IMR-90 (cell line): ENCODE measurements around the gene BCAS3. TPM values are rescaled to one million over a fixed set of nuclear protein-coding genes. Genes with fewer than 3 reads are reported as not detected.

Experiments
- ATAC-seq: fragments of 200-7000 bp; cut with Tn5 transposase; 2 replicates; pipeline ENCODE4 v1.9.1; 2020; ENCODE audit warnings: low read depth, mild to moderate bottlenecking, moderate library complexity
- BruUV-seq: library from RNA; stranded (reverse); fragments of 400-500 nt; replicated peaks from 2 replicates; lab custom pipeline; 2021; lab: Mats Ljungman, UMichigan
- CTCF ChIA-PET: fragments of 300-600 bp; formaldehyde crosslinking; extraction: SDS; loops from one replicate; lab custom pipeline; 2021; ENCODE audit warnings: antibody characterized with exemption; lab: Yijun Ruan, JAX
- POLR2A ChIA-PET: fragments of 300-600 bp; sonication (Branson Sonifier 250); formaldehyde crosslinking; loops from one replicate; lab custom pipeline; 2022; ENCODE audit warnings: antibody characterized with exemption; ENCODE audit not compliant: unreplicated experiment; lab: Charles Lee
- DNase-seq: peaks from one replicate; pipeline ENCODE4 v3.0.0; 2013
- H2AFZ ChIP-seq: replicated peaks from 2 replicates; pipeline ENCODE3; 2013; ENCODE audit warnings: low read length, mild to moderate bottlenecking; ENCODE audit not compliant: poor library complexity
- H2AK5ac ChIP-seq: 2 replicates; pipeline ENCODE4 v1.6.1; 2013; ENCODE audit warnings: low read depth, low read length, inconsistent platforms
- H2AK9ac ChIP-seq: replicated peaks from 2 replicates; pipeline ENCODE3; 2013; ENCODE audit warnings: mild to moderate bottlenecking, low read depth, low read length, moderate library complexity; ENCODE audit not compliant: poor library complexity
- H2BK120ac ChIP-seq: 2 replicates; pipeline ENCODE4 v1.6.1; 2013; ENCODE audit warnings: low read depth, low read length, inconsistent platforms
- H2BK15ac ChIP-seq: 3 replicates; pipeline ENCODE4 v1.6.1; 2013; ENCODE audit warnings: low read depth, low read length, inconsistent platforms
- H2BK20ac ChIP-seq: 2 replicates; pipeline ENCODE4 v1.6.1; 2013; ENCODE audit warnings: low read depth, mild to moderate bottlenecking, inconsistent platforms, low read length, moderate library complexity
- H2BK5ac ChIP-seq: 2 replicates; pipeline ENCODE4 v1.6.1; 2013; ENCODE audit warnings: mild to moderate bottlenecking, low read depth, low read length, inconsistent platforms; ENCODE audit not compliant: poor library complexity, severe bottlenecking
- H3K14ac ChIP-seq: replicated peaks from 2 replicates; pipeline ENCODE4 v1.6.1; 2013; ENCODE audit warnings: low read depth, low read length, inconsistent platforms
- H3K18ac ChIP-seq: 2 replicates; pipeline ENCODE4 v1.6.1; 2013; ENCODE audit warnings: low read depth, low read length, control low read depth
- H3K23ac ChIP-seq: 2 replicates; pipeline ENCODE4 v1.6.1; 2013; ENCODE audit warnings: low read depth, low read length, inconsistent platforms
- H3K27ac ChIP-seq: 2 replicates; pipeline ENCODE4 v1.5.1; 2013; ENCODE audit warnings: mild to moderate bottlenecking, control low read depth, low read length; ENCODE audit not compliant: insufficient read depth
- H3K27me3 ChIP-seq: 2 replicates; pipeline ENCODE4 v1.6.1; 2013; ENCODE audit warnings: low read length; ENCODE audit not compliant: control insufficient read depth, insufficient read depth
- H3K36me3 ChIP-seq: 2 replicates; pipeline ENCODE4 v1.6.1; 2013; ENCODE audit warnings: low read length, mixed read lengths; ENCODE audit not compliant: control insufficient read depth, insufficient read depth
- H3K4ac ChIP-seq: 2 replicates; pipeline ENCODE4 v1.6.1; 2013; ENCODE audit warnings: low read depth, low read length, inconsistent platforms
- H3K4me1 ChIP-seq: 2 replicates; pipeline ENCODE4 v1.6.1; 2013; ENCODE audit warnings: low read length, mixed read lengths; ENCODE audit not compliant: control insufficient read depth, insufficient read depth
- H3K4me2 ChIP-seq: 2 replicates; pipeline ENCODE4 v1.6.1; 2013; ENCODE audit warnings: low read depth, mild to moderate bottlenecking, control low read depth, low read length, moderate library complexity
- H3K4me3 ChIP-seq: 2 replicates; pipeline ENCODE4 v1.5.1; 2013; ENCODE audit warnings: low read depth, mild to moderate bottlenecking, control low read depth, low read length, moderate library complexity; ENCODE audit not compliant: insufficient read depth
- H3K56ac ChIP-seq: 2 replicates; pipeline ENCODE4 v1.6.1; 2013; ENCODE audit warnings: low read length, inconsistent platforms; ENCODE audit not compliant: insufficient read depth; ENCODE audit errors: extremely low read depth
- H3K79me1 ChIP-seq, 2 experiments: 2 replicates each; pipeline ENCODE4 v1.6.1; 2013; ENCODE audit warnings: low read length in 2 of 2, inconsistent platforms in 1 of 2, low read depth in 1 of 2
- H3K9ac ChIP-seq: 2 replicates; pipeline ENCODE4 v1.6.1; 2013; ENCODE audit warnings: low read depth, low read length, control low read depth
- H3K9me1 ChIP-seq: 2 replicates; pipeline ENCODE4 v1.6.1; 2013; ENCODE audit warnings: low read length, inconsistent platforms; ENCODE audit not compliant: insufficient read depth
- H3K9me3 ChIP-seq: 2 replicates; pipeline ENCODE4 v1.6.1; 2013; ENCODE audit warnings: low read length; ENCODE audit not compliant: control insufficient read depth, insufficient read depth
- H4K20me1 ChIP-seq: 2 replicates; pipeline ENCODE4 v1.6.1; 2013; ENCODE audit warnings: low read length, inconsistent platforms; ENCODE audit not compliant: insufficient read depth
- H4K5ac ChIP-seq: 2 replicates; pipeline ENCODE4 v1.6.1; 2013; ENCODE audit warnings: mild to moderate bottlenecking, low read depth, low read length, control low read depth
- H4K8ac ChIP-seq, 2 experiments: 2 replicates each; pipeline ENCODE4 v1.6.1; 2013; ENCODE audit warnings: low read depth in 2 of 2, low read length in 2 of 2, control low read depth in 1 of 2, inconsistent platforms in 1 of 2
- H4K91ac ChIP-seq: 2 replicates; pipeline ENCODE4 v1.6.1; 2013; ENCODE audit warnings: low read depth, low read length, inconsistent platforms; ENCODE audit not compliant: insufficient read depth
- BHLHE40 ChIP-seq: fragments of 150-350 bp; IDR thresholded peaks from 2 replicates; pipeline ENCODE4 v1.6.1; 2016; ENCODE audit warnings: mild to moderate bottlenecking, low read depth, low read length
- CEBPB ChIP-seq: IDR thresholded peaks from 2 replicates; pipeline ENCODE4 v1.6.1; 2012; ENCODE audit warnings: low read depth, low read length, improper control_type of control experiment
- CHD1 ChIP-seq: IDR thresholded peaks from 2 replicates; pipeline ENCODE4 v1.6.1; 2012; ENCODE audit warnings: low read depth, low read length, improper control_type of control experiment
- FOS ChIP-seq: fragments of 150-350 bp; IDR thresholded peaks from 2 replicates; pipeline ENCODE4 v1.6.1; 2016; ENCODE audit warnings: low read depth, low read length
- MAFK ChIP-seq: IDR thresholded peaks from 2 replicates; pipeline ENCODE4 v1.6.1; 2012; ENCODE audit warnings: low read depth, low read length, improper control_type of control experiment
- MAZ ChIP-seq: IDR thresholded peaks from 2 replicates; pipeline ENCODE4 v1.6.1; 2012; ENCODE audit warnings: low read depth, mild to moderate bottlenecking, low read length, improper control_type of control experiment, moderate library complexity, borderline replicate concordance
- MXI1 ChIP-seq: IDR thresholded peaks from 2 replicates; pipeline ENCODE4 v1.6.1; 2012; ENCODE audit warnings: low read depth, mild to moderate bottlenecking, low read length, moderate library complexity, borderline replicate concordance
- NFE2L2 ChIP-seq: fragments of 150-350 bp; IDR thresholded peaks from 2 replicates; pipeline ENCODE4 v1.6.1; 2016; ENCODE audit warnings: low read depth, mild to moderate bottlenecking, low read length
- POLR2A ChIP-seq: IDR thresholded peaks from 2 replicates; pipeline ENCODE4 v1.6.1; 2012; ENCODE audit warnings: mild to moderate bottlenecking, low read depth, low read length
- RAD21 ChIP-seq: IDR thresholded peaks from 2 replicates; pipeline ENCODE4 v1.6.1; 2012; ENCODE audit warnings: low read length, improper control_type of control experiment
- RCOR1 ChIP-seq: IDR thresholded peaks from 2 replicates; pipeline ENCODE4 v1.6.1; 2012; ENCODE audit warnings: mild to moderate bottlenecking, low read length, improper control_type of control experiment; ENCODE audit not compliant: insufficient replicate concordance
- RFX5 ChIP-seq: IDR thresholded peaks from 2 replicates; pipeline ENCODE4 v1.8.0; 2012; ENCODE audit warnings: low read depth, mild to moderate bottlenecking, low read length, moderate library complexity
- SMC3 ChIP-seq: fragments of 150-350 bp; IDR thresholded peaks from 2 replicates; pipeline ENCODE4 v1.6.1; 2016; ENCODE audit warnings: low read depth, mild to moderate bottlenecking, antibody characterized with exemption, low read length, moderate library complexity
- WGBS, 2 experiments: methylation state at CpG; one replicate each; pipeline versions ENCODE4 v1.1.5 to v1.1.7; 2013; ENCODE audit warnings: missing lambda C conversion rate in 2 of 2; ENCODE audit not compliant: insufficient read length in 1 of 2; ENCODE audit errors: extremely low coverage in 2 of 2; 5-methylcytosine and 5-hydroxymethylcytosine counted together
- dilution Hi-C: fragments of 300-500 bp; cut with HindIII; formaldehyde crosslinking; loops from one replicate; pipeline ENCODE4 v1.14.3; 2018; ENCODE audit warnings: low sequenced_read_pairs; ENCODE audit not compliant: unreplicated experiment
- in situ Hi-C: fragments of 300-500 bp; cut with MboI; formaldehyde crosslinking; loops from 3 replicates; pipeline ENCODE4 v1.14.3; 2019; ENCODE audit warnings: low sequenced_read_pairs, inconsistent platforms, mixed read lengths
- intact Hi-C: fragments of 100-400 bp; cut with micrococcal nuclease; formaldehyde crosslinking; loops from 2 replicates; pipeline ENCODE4 v1.10.0; 2022
- polyA plus RNA-seq, 3 experiments: library from polyadenylated mRNA; depleted of rRNA; stranded (reverse); fragments of >200 nt; gene quantifications; 2 replicates each; pipeline ENCODE4 v1.2.3, GENCODE V29; 2012; ENCODE audit warnings: low replicate concordance in 1 of 3
- total RNA-seq: library from RNA; depleted of rRNA; stranded (reverse); fragments of >200 nt; gene quantifications from 2 replicates; pipeline ENCODE4 v1.2.3, GENCODE V29; 2012
- TF ChIP-seq, protein P1 (sequence below): fragments of 150-350 bp; IDR thresholded peaks from 2 replicates; pipeline ENCODE4 v1.6.1; 2016; ENCODE audit warnings: low read depth, mild to moderate bottlenecking, low read length, moderate library complexity, borderline replicate concordance
- TF ChIP-seq, protein P2 (sequence below): fragments of 150-350 bp; IDR thresholded peaks from 2 replicates; pipeline ENCODE4 v1.6.1; 2017; ENCODE audit warnings: mild to moderate bottlenecking, antibody characterized with exemption, low read length, low read depth
- TF ChIP-seq, protein P3 (sequence below): conservative IDR thresholded peaks from 2 replicates; pipeline ENCODE4 v1.5.1; 2012; ENCODE audit warnings: mild to moderate bottlenecking, low read depth, low read length, improper control_type of control experiment

The BCAS3 gene
- total and polyA plus RNA-seq, 2 of the 4 experiments (the other 2 are of a cell fraction): 6.3 to 27.1 TPM

DNA sequence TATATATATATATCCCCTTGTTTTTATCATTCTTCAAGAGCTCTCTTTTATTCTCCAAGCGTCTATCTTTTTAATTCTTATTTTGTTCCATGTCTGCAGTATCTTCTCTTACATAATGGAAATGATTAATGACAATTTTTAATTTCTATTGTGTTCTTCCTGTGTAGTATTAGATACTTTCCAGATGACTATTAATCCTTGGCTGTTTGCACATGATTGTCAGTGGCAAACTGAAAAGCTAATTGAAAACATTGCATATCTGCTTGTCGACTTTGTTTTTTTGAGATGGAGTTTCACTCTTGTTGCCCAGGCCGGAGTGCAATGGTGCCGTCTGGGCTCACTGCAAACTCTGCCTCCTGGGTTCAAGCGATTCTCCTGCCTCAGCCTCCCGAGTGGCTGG, 124.7 kb downstream of the BCAS3 start:
- Histone ChIP-seq H4K91ac (no peak overlapping the region), H3K14ac (no peak overlapping the region), H3K9me1 (no peaks in the 10 kb centered on the region), H3K4me2 (no peak overlapping the region), H3K4me1 (0 out of 2 replicates have a peak, but pooled peaks cover 2% of the 10 kb centered on the region), H2BK5ac (no peak overlapping the region), H3K27me3 (no peaks in the 10 kb centered on the region), H3K23ac (no peak overlapping the region), H2BK15ac (no peak overlapping the region), H3K18ac (no peak overlapping the region), H4K20me1 (no peaks in the 10 kb centered on the region), H2BK20ac (no peak overlapping the region), H3K9ac (no peak overlapping the region), H3K56ac (no peak overlapping the region), H3K4ac (no peak overlapping the region), H2AFZ (no peak overlapping the region), H2BK120ac (no peak overlapping the region), H3K27ac (no peak overlapping the region), H3K36me3 (no peaks in the 10 kb centered on the region), H4K5ac (no peak overlapping the region), H3K4me3 (no peak overlapping the region), H3K9me3 (no peaks in the 10 kb centered on the region), H3K79me1 (no peaks in the 10 kb centered on the region), H4K8ac (no peak overlapping the region), H2AK5ac (no peak overlapping the region), H2AK9ac (no peak overlapping the region)
- BruUV-seq: no TSS peak
- ATAC-seq (no peak), DNase-seq (no peak)
- in situ Hi-C loops: no loop called here
- TF ChIP-seq MXI1: no peak
- no peak for TF ChIP-seq POLR2A
- TF ChIP-seq, protein P1, sequence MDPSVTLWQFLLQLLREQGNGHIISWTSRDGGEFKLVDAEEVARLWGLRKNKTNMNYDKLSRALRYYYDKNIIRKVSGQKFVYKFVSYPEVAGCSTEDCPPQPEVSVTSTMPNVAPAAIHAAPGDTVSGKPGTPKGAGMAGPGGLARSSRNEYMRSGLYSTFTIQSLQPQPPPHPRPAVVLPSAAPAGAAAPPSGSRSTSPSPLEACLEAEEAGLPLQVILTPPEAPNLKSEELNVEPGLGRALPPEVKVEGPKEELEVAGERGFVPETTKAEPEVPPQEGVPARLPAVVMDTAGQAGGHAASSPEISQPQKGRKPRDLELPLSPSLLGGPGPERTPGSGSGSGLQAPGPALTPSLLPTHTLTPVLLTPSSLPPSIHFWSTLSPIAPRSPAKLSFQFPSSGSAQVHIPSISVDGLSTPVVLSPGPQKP: no peak
- TF ChIP-seq RAD21: no peak
- no peak for TF ChIP-seq NFE2L2
- TF ChIP-seq, protein P2, sequence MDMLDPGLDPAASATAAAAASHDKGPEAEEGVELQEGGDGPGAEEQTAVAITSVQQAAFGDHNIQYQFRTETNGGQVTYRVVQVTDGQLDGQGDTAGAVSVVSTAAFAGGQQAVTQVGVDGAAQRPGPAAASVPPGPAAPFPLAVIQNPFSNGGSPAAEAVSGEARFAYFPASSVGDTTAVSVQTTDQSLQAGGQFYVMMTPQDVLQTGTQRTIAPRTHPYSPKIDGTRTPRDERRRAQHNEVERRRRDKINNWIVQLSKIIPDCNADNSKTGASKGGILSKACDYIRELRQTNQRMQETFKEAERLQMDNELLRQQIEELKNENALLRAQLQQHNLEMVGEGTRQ: no peak
- TF ChIP-seq CHD1: no peak
- TF ChIP-seq, protein P3, sequence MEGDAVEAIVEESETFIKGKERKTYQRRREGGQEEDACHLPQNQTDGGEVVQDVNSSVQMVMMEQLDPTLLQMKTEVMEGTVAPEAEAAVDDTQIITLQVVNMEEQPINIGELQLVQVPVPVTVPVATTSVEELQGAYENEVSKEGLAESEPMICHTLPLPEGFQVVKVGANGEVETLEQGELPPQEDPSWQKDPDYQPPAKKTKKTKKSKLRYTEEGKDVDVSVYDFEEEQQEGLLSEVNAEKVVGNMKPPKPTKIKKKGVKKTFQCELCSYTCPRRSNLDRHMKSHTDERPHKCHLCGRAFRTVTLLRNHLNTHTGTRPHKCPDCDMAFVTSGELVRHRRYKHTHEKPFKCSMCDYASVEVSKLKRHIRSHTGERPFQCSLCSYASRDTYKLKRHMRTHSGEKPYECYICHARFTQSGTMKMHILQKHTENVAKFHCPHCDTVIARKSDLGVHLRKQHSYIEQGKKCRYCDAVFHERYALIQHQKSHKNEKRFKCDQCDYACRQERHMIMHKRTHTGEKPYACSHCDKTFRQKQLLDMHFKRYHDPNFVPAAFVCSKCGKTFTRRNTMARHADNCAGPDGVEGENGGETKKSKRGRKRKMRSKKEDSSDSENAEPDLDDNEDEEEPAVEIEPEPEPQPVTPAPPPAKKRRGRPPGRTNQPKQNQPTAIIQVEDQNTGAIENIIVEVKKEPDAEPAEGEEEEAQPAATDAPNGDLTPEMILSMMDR: no peak
- TF ChIP-seq MAFK: no peak
- TF ChIP-seq CEBPB: no peak
- no peak for TF ChIP-seq MAZ
- no peak for TF ChIP-seq RCOR1
- TF ChIP-seq BHLHE40: no peak
- no peak for TF ChIP-seq FOS
- TF ChIP-seq RFX5: no peak
- no peak for TF ChIP-seq SMC3
- intact Hi-C loops: no loop called here
- ChIA-PET CTCF (no interaction called here), POLR2A (no interaction called here)
- 97% methylated on average over 3 of the region's 6 CpGs; no CpG with 5 or more reads in 1 of the 2 experiments for WGBS, 2 experiments
- dilution Hi-C loops: no loop called here
